ENCODE measurements around the gene RAB5IF. TPM values are rescaled to one million over a fixed set of nuclear protein-coding genes. Genes with fewer than 3 reads are reported as not detected.

RAB5IF gene
- total and polyA plus RNA-seq, 2 donors from 2014 or later = 71.0 to 110 TPM

DNA sequence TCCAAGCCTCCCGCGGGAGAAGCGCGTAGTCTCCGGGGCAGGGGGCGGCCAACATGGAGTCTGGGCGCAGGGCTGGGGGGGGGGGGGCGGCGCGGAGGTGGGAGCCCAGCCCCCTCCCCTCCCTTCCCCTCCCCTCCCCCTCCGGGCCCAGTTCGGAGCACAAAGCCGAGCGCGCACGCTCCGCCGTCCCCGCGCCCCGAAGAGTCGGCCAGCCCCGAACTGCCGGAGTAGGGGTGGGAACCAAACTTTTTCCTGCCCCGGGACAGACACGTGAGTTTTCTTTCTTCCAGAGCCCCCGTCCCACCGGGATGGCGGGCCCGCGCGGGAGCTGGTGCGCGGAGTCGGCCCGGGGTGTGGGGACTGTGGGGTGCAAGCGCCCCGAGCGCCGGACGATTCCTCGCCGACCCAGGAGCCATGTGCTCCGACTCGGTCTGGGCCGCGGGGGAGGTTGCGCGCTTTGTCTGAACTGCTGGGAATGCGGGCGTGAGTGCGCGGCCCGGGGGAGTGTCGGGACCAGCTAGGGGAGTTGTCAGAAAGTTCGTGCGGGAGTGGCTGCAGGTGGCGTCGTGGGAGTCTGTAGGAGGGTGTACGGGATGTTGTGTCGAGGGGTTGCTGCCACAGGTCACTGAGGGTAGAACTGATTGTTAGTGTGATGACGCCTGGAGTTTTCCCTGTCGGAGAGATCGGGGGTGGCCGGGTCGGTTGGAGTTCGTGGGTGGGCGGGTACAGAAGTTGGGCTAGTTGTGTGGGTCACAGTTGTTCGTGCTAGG lies 31.0 kb upstream of the RAB5IF start:
- DNase-seq (peak; percentile 86 to 94 (median 92)), FAIRE-seq (no peak)
- Histone ChIP-seq H3K9me3 (ENCODE audit: control insufficient read depth in 2 of 3, insufficient read depth in 1 of 3, low read length in 3 of 3) (no peaks in the 10 kb centered on the region), H3K4me1 (ENCODE audit: control insufficient read depth in 2 of 3, insufficient read depth in 2 of 3, low read depth in 1 of 3, low read length in 3 of 3) (peaks cover 0 to 22% (median 20%) of the 10 kb centered on the region in 3 donors), H3K9ac (ENCODE audit: low read length in 3 of 3) (peak overlapping the region in 2 of 3 donors; percentile 68 to 69), H3K27ac (ENCODE audit: low read depth in 2 of 2, low read length in 2 of 2) (peak overlapping the region; percentile 85 to 98), H3K4me3 (ENCODE audit: low read length in 3 of 3) (peak overlapping the region; percentile 46 to 74 (median 63)), H3K27me3 (ENCODE audit: control insufficient read depth, insufficient read depth, low read length) (no peaks in the 10 kb centered on the region), H3K36me3 (ENCODE audit: control insufficient read depth in 2 of 3, insufficient read depth in 3 of 3, low read length in 3 of 3) (peaks cover 3 to 6% (median 5%) of the 10 kb centered on the region in 3 donors)
- intact Hi-C loops (cut with DNase I) = no loop called here
- TF ChIP-seq, protein P1, sequence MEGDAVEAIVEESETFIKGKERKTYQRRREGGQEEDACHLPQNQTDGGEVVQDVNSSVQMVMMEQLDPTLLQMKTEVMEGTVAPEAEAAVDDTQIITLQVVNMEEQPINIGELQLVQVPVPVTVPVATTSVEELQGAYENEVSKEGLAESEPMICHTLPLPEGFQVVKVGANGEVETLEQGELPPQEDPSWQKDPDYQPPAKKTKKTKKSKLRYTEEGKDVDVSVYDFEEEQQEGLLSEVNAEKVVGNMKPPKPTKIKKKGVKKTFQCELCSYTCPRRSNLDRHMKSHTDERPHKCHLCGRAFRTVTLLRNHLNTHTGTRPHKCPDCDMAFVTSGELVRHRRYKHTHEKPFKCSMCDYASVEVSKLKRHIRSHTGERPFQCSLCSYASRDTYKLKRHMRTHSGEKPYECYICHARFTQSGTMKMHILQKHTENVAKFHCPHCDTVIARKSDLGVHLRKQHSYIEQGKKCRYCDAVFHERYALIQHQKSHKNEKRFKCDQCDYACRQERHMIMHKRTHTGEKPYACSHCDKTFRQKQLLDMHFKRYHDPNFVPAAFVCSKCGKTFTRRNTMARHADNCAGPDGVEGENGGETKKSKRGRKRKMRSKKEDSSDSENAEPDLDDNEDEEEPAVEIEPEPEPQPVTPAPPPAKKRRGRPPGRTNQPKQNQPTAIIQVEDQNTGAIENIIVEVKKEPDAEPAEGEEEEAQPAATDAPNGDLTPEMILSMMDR (IDR thresholded peaks at IDR 0.05; ENCODE audit: borderline replicate concordance, extremely low read depth, insufficient read depth) = no peak

GRCh38 chr20:36576081-36576445 lies 29.5 kb upstream of the RAB5IF start:
- Histone ChIP-seq H3K4me1 (ENCODE audit: control insufficient read depth in 2 of 3, insufficient read depth in 2 of 3, low read depth in 1 of 3, low read length in 3 of 3) (peaks cover 0 to 30% (median 28%) of the 10 kb centered on the region in 3 donors), H3K9ac (ENCODE audit: low read length in 3 of 3) (no peak overlapping the region), H3K36me3 (ENCODE audit: control insufficient read depth in 2 of 3, insufficient read depth in 3 of 3, low read length in 3 of 3) (peaks cover 5 to 8% (median 6%) of the 10 kb centered on the region in 3 donors), H3K4me3 (ENCODE audit: low read length in 3 of 3) (no peak overlapping the region), H3K27me3 (ENCODE audit: control insufficient read depth, insufficient read depth, low read length) (no peaks in the 10 kb centered on the region), H3K27ac (ENCODE audit: low read depth in 2 of 2, low read length in 2 of 2) (no peak overlapping the region), H3K9me3 (ENCODE audit: control insufficient read depth in 2 of 3, insufficient read depth in 1 of 3, low read length in 3 of 3) (no peaks in the 10 kb centered on the region)
- DNase-seq (no peak), FAIRE-seq (no peak)
- intact Hi-C loops (cut with DNase I) = no loop called here
- TF ChIP-seq, protein P1 (IDR thresholded peaks at IDR 0.05; ENCODE audit: borderline replicate concordance, extremely low read depth, insufficient read depth) = no peak

- no peak for DNase-seq
- H3K9me3 ChIP-seq (ENCODE audit: control insufficient read depth in 2 of 3, insufficient read depth in 1 of 3, low read length in 3 of 3) = no peaks in the 10 kb centered on the region
- H3K36me3 ChIP-seq (ENCODE audit: control insufficient read depth in 2 of 3, insufficient read depth in 3 of 3, low read length in 3 of 3) = peaks cover 6 to 21% (median 12%) of the 10 kb centered on the region in 3 donors
- H3K4me3 ChIP-seq (ENCODE audit: low read length in 3 of 3) = peak overlapping the region in 1 of 3 donors; percentile 8
- H3K27me3 ChIP-seq (ENCODE audit: control insufficient read depth, insufficient read depth, low read length) = no peaks in the 10 kb centered on the region
- FAIRE-seq = no peak
- TF ChIP-seq, protein P1 (IDR thresholded peaks at IDR 0.05; ENCODE audit: borderline replicate concordance, extremely low read depth, insufficient read depth) = no peak
- H3K4me1 ChIP-seq (ENCODE audit: control insufficient read depth in 2 of 3, insufficient read depth in 2 of 3, low read depth in 1 of 3, low read length in 3 of 3) = peaks cover 0 to 30% (median 26%) of the 10 kb centered on the region in 3 donors
- no peak overlapping the region for H3K27ac ChIP-seq (ENCODE audit: low read depth in 2 of 2, low read length in 2 of 2)
- intact Hi-C loops (cut with DNase I) = no loop called here
- H3K9ac ChIP-seq (ENCODE audit: low read length in 3 of 3) = no peak overlapping the region
These were observed 27.1 kb upstream of the RAB5IF start for GRCh38 chr20:36578356-36579041.

Measured in kidney (tissue), 14 donors.